Neural cell (in vitro differentiated cells): ENCODE data around the gene NIT1. TPM values are rescaled to one million over a fixed set of nuclear protein-coding genes. Genes with fewer than 3 reads are reported as not detected.

Experiments
- H2AFZ ChIP-seq: fragments of 200-600, 300-800 bp; sonication (generic), shearing (Covaris generic); 2 replicates; pipeline ENCODE4 v1.6.0; 2014; ENCODE audit warnings: low read depth, mild to moderate bottlenecking, antibody characterized with exemption, low read length, moderate library complexity
- H3F3A ChIP-seq: fragments of 200-600 bp; shearing (Covaris generic); 2 replicates; pipeline ENCODE4 v1.6.1; 2016; ENCODE audit warnings: mild to moderate bottlenecking, moderate library complexity, mixed read lengths, antibody characterized with exemption, low read length; ENCODE audit not compliant: insufficient read depth, poor library complexity, severe bottlenecking
- H3K27ac ChIP-seq: fragments of 200-600, 300-800 bp; sonication (generic), shearing (Covaris generic); 2 replicates; pipeline ENCODE4 v1.5.1; 2014; ENCODE audit warnings: mild to moderate bottlenecking, low read length, moderate library complexity
- H3K27me3 ChIP-seq: fragments of 300-800, 200-600 bp; sonication (generic), shearing (Covaris generic); 2 replicates; pipeline ENCODE4 v1.6.0; 2014; ENCODE audit warnings: mild to moderate bottlenecking, low read depth, low read length, moderate library complexity; ENCODE audit not compliant: insufficient read depth
- H3K36me3 ChIP-seq: fragments of 300-800, 200-600 bp; sonication (generic), shearing (Covaris generic); 2 replicates; pipeline ENCODE4 v1.5.1; 2014; ENCODE audit warnings: mild to moderate bottlenecking, antibody characterized with exemption, low read length, moderate library complexity; ENCODE audit not compliant: insufficient read depth
- H3K4me2 ChIP-seq: fragments of 300-800, 200-600 bp; sonication (generic), shearing (Covaris generic); 2 replicates; pipeline ENCODE4 v1.6.0; 2014; ENCODE audit warnings: mild to moderate bottlenecking, low read length
- H3K4me3 ChIP-seq: fragments of 300-800, 200-600 bp; sonication (generic), shearing (Covaris generic); 2 replicates; pipeline ENCODE4 v1.5.1; 2014; ENCODE audit warnings: mild to moderate bottlenecking, low read length, moderate library complexity
- H3K79me2 ChIP-seq: fragments of 200-600 bp; shearing (Covaris generic); replicated peaks from 2 replicates; pipeline ENCODE4 v1.6.0; 2014; ENCODE audit warnings: mild to moderate bottlenecking, low read length, moderate library complexity; ENCODE audit not compliant: insufficient read depth
- H3K9ac ChIP-seq: fragments of 300-800, 200-600 bp; sonication (generic), shearing (Covaris generic); 2 replicates; pipeline ENCODE4 v1.6.1; 2016; ENCODE audit warnings: mild to moderate bottlenecking, low read length, mixed read lengths
- H3K9me2 ChIP-seq: fragments of 200-600 bp; shearing (Covaris generic); 2 replicates; pipeline ENCODE4 v1.6.1; 2016; ENCODE audit warnings: mild to moderate bottlenecking, low read length, mixed read lengths; ENCODE audit not compliant: insufficient read depth
- H3K9me3 ChIP-seq: fragments of 200-600, 300-800 bp; sonication (generic), shearing (Covaris generic); 2 replicates; pipeline ENCODE4 v1.6.1; 2016; ENCODE audit warnings: mild to moderate bottlenecking, mixed run types, low read length, moderate library complexity, mixed read lengths
- H4K20me1 ChIP-seq: fragments of 200-600 bp; shearing (Covaris generic); 2 replicates; pipeline ENCODE4 v1.6.1; 2016; ENCODE audit warnings: mild to moderate bottlenecking, mixed run types; ENCODE audit not compliant: insufficient read depth
- EP300 ChIP-seq: fragments of 450-650 bp; conservative IDR thresholded peaks from 2 replicates; pipeline ENCODE4 v1.6.1; 2014; ENCODE audit warnings: antibody characterized with exemption, mild to moderate bottlenecking, moderate library complexity; ENCODE audit not compliant: poor library complexity, severe bottlenecking
- EZH2 ChIP-seq: fragments of 200-600, 300-800 bp; shearing (Covaris generic), sonication (generic); IDR thresholded peaks from 2 replicates; pipeline ENCODE4 v1.6.1; 2014; ENCODE audit warnings: antibody characterized with exemption, low read length, borderline replicate concordance, mild to moderate bottlenecking; ENCODE audit not compliant: insufficient read depth, poor library complexity, severe bottlenecking
- MXI1 ChIP-seq: fragments of 450-650 bp; conservative IDR thresholded peaks from 2 replicates; pipeline ENCODE4 v1.6.1; 2014; ENCODE audit warnings: antibody characterized with exemption, mild to moderate bottlenecking; ENCODE audit not compliant: poor library complexity, severe bottlenecking
- POLR2AphosphoS5 ChIP-seq: IDR thresholded peaks from 2 replicates; pipeline ENCODE4 v1.6.1; 2012
- RAD21 ChIP-seq: fragments of 450-650 bp; conservative IDR thresholded peaks from 2 replicates; pipeline ENCODE4 v1.6.1; 2014; ENCODE audit warnings: antibody characterized with exemption, mild to moderate bottlenecking, moderate library complexity
- SMC3 ChIP-seq: fragments of 450-650 bp; conservative IDR thresholded peaks from 2 replicates; pipeline ENCODE4 v1.6.1; 2014; ENCODE audit warnings: antibody characterized with exemption, mild to moderate bottlenecking, moderate library complexity; ENCODE audit not compliant: poor library complexity
- TAF1 ChIP-seq: IDR thresholded peaks from 2 replicates; pipeline ENCODE4 v1.6.1; 2012; ENCODE audit warnings: low read depth
- polyA plus RNA-seq: library from polyadenylated mRNA; depleted of rRNA; stranded (reverse); fragments of >200 nt; gene quantifications from 2 replicates; pipeline ENCODE4 v1.2.3, GENCODE V29; 2014
- TF ChIP-seq, protein P1 (sequence below): IDR thresholded peaks from 2 replicates; pipeline ENCODE4 v1.6.1; 2012; ENCODE audit warnings: borderline replicate concordance
- TF ChIP-seq, protein P2 (sequence below): fragments of 450-650 bp; IDR thresholded peaks from 2 replicates; pipeline ENCODE4 v1.5.1; 2014; ENCODE audit warnings: antibody characterized with exemption, mild to moderate bottlenecking, moderate library complexity; ENCODE audit not compliant: poor library complexity, severe bottlenecking

Gene NIT1
- polyA plus RNA-seq, 1 donor from 2014 or later = 66.1 TPM

DNA sequence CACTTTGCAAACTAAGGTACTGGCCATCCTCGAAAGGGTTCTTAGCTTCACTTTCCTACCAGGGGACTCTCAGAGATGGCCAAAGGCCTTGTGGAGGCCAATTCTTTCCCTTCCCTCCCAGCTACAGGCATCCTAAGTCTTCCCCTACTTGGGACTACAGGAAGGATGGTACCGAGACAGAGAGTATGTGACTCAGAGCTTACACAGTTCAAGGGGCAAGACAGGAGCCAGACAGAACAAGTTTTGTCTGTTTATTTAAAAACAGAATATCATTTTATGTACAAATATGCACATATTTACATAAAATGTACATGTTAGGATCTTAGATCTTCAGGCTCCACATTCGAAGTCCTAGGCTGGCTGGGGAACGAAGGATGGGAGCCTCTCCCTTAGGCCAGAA, 47.1 kb upstream of the NIT1 start:
- no peaks in the 10 kb centered on the region for H3K79me2 ChIP-seq
- no peaks in the 10 kb centered on the region for H3K36me3 ChIP-seq
- no peak overlapping the region for H3K4me2 ChIP-seq
- H3F3A ChIP-seq = no peaks in the 10 kb centered on the region
- H3K27me3 ChIP-seq = no peaks in the 10 kb centered on the region
- no peak overlapping the region for H2AFZ ChIP-seq
- no peaks in the 10 kb centered on the region for H3K9me2 ChIP-seq
- H4K20me1 ChIP-seq = no peaks in the 10 kb centered on the region
- H3K27ac ChIP-seq = no peak overlapping the region
- TF ChIP-seq POLR2AphosphoS5 = no peak
- TF ChIP-seq MXI1 = no peak
- TF ChIP-seq RAD21 = no peak
- TF ChIP-seq, protein P1, sequence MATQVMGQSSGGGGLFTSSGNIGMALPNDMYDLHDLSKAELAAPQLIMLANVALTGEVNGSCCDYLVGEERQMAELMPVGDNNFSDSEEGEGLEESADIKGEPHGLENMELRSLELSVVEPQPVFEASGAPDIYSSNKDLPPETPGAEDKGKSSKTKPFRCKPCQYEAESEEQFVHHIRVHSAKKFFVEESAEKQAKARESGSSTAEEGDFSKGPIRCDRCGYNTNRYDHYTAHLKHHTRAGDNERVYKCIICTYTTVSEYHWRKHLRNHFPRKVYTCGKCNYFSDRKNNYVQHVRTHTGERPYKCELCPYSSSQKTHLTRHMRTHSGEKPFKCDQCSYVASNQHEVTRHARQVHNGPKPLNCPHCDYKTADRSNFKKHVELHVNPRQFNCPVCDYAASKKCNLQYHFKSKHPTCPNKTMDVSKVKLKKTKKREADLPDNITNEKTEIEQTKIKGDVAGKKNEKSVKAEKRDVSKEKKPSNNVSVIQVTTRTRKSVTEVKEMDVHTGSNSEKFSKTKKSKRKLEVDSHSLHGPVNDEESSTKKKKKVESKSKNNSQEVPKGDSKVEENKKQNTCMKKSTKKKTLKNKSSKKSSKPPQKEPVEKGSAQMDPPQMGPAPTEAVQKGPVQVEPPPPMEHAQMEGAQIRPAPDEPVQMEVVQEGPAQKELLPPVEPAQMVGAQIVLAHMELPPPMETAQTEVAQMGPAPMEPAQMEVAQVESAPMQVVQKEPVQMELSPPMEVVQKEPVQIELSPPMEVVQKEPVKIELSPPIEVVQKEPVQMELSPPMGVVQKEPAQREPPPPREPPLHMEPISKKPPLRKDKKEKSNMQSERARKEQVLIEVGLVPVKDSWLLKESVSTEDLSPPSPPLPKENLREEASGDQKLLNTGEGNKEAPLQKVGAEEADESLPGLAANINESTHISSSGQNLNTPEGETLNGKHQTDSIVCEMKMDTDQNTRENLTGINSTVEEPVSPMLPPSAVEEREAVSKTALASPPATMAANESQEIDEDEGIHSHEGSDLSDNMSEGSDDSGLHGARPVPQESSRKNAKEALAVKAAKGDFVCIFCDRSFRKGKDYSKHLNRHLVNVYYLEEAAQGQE = no peak
- TF ChIP-seq EP300 = no peak
- no peak for TF ChIP-seq SMC3
- no peak for TF ChIP-seq TAF1
- TF ChIP-seq EZH2 = no peak
- TF ChIP-seq, protein P2, sequence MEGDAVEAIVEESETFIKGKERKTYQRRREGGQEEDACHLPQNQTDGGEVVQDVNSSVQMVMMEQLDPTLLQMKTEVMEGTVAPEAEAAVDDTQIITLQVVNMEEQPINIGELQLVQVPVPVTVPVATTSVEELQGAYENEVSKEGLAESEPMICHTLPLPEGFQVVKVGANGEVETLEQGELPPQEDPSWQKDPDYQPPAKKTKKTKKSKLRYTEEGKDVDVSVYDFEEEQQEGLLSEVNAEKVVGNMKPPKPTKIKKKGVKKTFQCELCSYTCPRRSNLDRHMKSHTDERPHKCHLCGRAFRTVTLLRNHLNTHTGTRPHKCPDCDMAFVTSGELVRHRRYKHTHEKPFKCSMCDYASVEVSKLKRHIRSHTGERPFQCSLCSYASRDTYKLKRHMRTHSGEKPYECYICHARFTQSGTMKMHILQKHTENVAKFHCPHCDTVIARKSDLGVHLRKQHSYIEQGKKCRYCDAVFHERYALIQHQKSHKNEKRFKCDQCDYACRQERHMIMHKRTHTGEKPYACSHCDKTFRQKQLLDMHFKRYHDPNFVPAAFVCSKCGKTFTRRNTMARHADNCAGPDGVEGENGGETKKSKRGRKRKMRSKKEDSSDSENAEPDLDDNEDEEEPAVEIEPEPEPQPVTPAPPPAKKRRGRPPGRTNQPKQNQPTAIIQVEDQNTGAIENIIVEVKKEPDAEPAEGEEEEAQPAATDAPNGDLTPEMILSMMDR = no peak
- no peak overlapping the region for H3K9ac ChIP-seq
- no peaks in the 10 kb centered on the region for H3K9me3 ChIP-seq
- H3K4me3 ChIP-seq = no peak overlapping the region

DNA sequence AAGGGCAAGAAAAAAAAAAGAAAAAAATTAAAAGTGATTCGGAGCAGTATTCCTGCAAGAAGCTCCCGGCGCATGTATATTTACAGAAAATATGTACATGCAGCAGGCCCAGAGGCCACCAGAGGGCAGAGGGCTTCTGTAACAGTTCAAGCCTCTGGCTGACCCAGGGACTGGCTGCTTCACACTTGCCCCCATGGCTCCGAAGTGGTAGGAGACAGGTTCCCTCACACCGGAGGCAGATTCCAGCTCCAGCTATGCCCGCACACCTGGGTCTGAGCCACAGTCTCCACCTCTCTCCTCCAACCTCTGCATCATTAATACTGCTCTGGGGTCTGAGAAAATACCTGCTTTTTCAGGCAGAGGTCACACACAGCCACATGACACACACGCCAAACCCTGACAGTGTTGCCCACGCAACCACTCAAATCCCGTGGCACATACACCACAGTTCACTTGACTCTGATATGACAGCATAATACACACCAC, 46.0 kb upstream of the NIT1 start:
- Histone ChIP-seq H2AFZ (no peak overlapping the region), H3K27ac (no peak overlapping the region)

More for the DNA sequence above, 46.0 kb upstream of the NIT1 start:
- Histone ChIP-seq H4K20me1 (no peaks in the 10 kb centered on the region), H3K36me3 (no peaks in the 10 kb centered on the region), H3K27me3 (no peaks in the 10 kb centered on the region), H3F3A (no peaks in the 10 kb centered on the region), H3K79me2 (no peaks in the 10 kb centered on the region), H3K9ac (no peak overlapping the region), H3K9me2 (no peaks in the 10 kb centered on the region), H3K4me3 (no peak overlapping the region), H3K9me3 (no peaks in the 10 kb centered on the region), H3K4me2 (no peak overlapping the region)
- TF ChIP-seq POLR2AphosphoS5 = no peak
- TF ChIP-seq, protein P2 = peak; percentile 44
